ENCODE results near the gene SMIM44.

The SMIM44 gene

DNA sequence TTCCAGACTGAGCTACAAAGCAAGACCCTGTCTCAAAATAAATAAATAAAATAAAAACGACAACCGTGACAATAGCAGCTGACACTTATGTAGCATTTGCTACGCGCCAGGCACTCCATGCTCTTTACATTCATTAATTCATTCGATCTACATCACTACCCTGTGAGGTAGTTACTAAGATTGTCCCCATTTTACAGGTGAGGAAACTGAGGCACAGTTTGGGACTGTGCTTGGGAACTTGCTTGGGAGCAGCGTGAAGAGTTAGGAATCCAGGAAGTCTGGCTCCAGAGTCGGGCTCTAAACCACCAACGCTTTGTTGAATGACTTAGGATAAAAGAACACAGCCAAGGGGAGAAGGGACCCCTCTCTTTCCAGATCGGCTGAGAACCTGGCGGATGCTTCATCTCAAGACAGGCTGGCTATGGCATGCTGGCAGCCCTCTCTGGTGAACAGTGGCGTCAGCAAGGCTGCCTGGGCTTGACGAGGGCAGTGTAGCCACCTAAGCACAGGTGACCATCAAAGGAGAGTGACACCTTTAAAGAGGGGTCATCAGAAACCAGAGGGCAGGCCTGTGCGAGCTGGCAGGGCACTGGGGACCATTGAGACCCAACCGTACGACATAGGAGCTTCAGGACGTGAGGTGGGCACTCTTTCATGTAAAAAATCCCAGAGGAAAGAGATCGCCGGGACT lies 16.6 kb upstream of the SMIM44 start:
- DNase-seq, result no peak

DNA sequence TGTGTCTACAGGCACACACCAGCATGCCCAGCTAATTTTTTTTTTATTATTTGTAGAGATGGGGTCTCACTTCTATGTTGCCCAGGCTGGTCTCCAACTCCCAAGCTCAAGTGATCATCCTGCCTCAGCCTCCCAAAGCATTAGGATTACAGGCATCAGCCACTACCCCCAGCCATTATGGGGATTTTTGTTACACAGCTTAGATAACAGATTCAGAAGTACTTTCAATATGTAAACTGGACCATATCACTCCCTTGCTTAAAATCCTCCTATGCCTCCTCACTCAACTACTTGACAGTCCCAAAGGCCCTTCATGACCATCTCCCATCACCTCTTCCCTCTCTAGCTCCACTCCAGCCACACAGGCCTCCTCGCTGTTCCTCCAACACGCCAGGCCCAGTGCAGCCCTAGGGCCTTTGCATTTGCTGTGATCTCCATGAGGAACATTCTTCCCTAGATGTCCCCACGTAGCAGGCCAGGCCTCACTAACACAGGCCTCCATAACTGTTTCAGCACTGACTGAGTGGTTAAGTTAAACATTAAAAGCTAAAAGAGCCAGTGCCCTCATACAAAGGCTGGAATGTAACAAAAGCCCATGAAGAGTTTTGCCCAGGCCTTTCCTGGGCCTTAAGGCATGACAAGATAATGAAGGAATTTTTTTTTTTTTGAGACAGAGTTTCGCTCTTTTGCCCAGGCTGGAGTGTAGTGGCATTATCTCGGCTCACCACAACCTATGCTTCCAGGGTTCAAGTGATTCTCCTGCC lies 14.7 kb upstream of the SMIM44 start:
- DNase-seq, result no peak

DNA sequence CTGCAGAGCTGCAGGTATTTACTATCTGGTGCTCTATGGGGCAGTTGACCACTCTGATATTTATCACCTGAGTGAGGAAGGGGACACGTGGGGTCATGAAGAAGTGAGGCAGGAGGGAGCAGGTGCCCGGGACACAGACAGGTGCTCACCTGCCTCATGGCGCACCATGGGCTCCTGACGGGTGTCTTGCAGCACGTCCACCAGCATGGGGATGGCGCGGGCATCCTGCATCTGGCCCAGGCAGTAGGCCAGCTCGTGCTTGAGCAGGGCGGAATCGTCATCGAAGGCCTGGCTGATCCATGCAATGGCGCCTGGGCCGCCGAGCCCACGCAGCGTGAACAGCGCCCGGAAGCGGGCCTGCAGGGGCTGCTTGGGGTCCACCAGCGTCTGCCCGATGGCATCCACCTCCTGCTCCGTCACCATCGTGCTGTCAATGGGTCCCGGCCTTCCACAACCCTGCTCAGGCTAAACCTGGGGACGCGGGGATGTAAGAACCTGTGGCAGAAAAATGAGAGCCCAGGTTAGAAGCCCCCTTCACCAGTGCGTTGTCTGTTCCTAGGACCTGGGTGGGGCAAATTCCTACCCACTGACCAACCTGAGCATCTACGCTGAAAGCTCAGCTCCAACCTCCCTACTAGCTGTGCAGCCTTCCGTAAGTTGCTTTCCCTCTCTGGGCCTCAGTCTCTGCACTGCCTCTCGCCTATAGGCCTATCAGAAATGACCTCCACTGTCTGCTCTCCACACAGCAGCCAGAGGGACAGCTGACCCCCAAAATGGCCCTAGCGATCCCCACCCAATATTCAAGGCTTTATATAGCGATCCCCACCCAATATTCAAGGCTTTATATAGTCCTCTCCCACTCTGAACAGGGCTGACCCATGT lies 13.4 kb upstream of the SMIM44 start:
- DNase-seq, result no peak

DNA sequence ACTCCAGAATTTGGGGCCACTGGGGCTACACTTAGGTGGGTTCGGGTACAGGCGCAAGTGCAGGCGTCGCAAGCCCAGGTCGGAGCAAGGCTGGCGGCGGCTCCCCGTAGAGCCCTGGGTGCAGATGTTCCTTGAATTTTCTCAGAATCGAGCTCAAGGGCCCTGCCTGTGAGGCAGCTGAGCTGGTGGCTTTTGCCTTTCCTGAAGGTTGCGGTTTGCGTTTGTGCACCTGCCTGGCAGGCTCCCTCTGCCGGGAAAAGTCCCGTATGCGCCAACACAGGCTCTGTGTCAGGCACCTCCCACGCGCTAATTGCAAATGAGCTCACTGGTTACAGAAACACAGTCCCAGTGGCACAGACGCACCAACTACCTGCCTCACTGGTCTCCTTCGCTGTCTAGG lies 11.3 kb upstream of the SMIM44 start:
- no peak for DNase-seq

DNA sequence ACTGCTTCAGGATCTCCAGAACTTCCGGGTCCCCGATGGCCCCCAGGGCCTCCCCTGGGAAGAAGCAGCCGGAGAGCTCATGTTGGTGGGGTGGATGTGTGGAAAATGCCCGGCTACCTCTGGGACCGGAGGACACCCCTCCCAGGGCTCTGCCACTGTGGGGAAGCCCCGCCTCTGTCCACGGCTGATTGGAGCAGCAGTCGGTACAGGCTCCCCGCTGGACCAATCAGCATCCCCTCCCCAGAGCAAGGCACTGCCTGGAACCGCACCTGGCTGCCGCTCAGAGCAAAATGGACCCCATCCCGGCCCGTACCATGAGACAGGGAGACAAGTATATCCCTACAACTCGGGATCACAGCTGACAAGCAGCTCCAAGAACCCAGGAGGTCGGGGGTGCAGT lies 10.8 kb upstream of the SMIM44 start:
- no peak for DNase-seq

DNA sequence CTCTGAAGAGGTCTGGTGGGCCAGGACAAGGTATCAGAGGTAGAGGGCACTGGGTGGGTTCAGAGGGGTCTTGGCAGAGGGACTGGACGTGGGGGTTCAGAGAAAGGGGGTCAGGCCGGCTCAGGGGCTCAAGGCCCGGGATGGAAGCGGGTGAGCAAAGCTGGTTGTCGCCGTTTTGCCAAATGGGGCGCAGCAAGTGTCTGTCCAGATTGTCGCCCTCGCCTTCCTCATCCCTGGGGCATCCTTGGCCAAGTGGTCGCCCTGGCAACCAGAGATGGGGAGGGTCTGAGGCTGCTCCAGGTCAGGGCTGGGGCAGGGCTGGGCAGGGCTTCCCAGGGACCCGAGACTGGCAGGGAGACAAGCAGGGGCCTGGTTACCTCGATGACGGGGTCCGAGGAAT lies 10.4 kb upstream of the SMIM44 start:
- no peak for DNase-seq

DNA sequence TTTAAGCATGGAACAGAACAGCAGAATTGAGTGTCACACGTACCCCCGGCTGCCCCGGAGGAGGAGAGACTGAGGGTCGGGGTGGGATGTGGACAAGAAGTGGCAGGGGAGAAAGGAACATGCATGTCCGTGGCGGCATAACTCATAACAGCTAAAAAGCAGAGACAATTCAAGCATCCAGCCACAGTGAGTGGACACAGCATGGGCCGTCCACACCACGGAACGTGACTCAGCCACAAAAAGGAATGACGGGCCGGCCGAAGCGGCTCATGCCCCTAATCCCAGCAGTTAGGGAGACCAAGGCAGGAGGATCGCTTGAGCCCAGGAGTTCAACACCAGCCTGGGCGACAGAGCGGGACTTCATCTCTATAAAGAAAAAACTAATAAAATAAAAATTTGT lies 9.7 kb upstream of the SMIM44 start:
- no peak for DNase-seq

DNA sequence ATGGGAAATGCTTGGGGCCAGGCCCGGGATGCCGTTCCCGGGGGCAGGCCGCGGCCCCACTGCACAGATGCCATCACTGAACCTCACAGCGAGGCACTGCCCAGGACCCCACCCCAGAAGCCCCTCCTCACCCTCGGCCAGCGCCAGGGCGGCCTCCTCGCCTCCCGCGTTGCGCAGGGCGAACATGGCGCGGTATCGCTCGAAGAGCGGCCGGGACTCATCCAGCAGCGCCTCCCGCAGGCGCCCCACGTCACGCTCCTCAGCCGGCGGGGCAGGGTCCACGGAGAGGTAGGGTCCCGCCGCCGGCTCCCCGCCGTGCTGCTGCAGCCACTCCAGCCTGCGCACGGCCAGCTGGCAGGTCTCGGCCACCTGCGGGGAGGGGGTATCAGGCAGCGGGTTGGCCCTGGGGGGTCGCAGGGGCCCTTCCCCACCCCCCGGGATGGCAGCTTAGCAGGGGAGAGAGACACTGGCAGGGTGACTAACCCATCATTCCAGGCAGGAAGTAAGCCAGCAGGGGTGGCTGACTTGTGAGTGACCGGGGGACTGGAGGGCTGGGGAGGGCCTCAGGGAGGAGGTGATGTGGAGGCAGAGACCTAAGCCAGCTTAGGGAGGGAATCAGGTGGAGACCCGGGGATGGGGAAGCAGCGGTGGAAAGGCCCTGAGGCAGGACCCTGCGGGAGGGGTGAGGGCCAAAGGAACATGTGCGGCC lies 9.0 kb upstream of the SMIM44 start:
- no peak for DNase-seq

DNA sequence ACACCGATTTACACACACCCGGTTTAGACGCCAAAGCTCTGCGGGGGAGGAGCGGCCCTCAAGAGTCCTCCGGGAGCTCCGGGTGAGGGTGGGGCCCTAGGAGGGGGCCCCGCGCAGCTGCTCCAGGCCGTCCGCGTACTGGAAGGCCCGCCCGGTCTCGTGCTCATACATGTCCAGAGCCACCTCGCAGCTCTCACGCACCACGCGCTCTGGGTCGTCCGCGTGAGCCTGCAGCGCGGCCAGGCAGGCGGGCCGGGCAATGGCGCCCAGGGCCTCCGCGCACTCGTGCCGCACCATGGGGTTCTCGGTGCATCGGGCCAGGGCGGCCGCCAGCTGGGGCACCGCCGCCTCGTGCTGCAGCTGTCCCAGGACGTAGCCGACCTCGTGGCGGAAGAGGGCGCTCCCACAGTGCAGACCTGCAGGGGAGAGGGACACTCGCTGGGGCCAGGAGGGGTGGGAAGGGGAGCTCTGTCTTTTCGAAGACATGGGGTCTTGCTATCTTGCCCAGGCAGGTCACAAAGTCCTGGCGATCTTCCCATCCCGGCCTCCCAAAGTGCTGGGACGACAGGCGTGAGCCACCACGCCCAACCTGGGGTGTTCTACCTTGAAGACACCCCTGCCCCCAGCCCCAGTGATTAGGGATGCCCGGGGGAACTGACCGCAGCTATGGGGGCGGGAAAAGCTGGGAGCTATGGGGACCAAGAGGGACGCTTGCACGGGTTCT lies 8.3 kb upstream of the SMIM44 start:
- no peak for DNase-seq

DNA sequence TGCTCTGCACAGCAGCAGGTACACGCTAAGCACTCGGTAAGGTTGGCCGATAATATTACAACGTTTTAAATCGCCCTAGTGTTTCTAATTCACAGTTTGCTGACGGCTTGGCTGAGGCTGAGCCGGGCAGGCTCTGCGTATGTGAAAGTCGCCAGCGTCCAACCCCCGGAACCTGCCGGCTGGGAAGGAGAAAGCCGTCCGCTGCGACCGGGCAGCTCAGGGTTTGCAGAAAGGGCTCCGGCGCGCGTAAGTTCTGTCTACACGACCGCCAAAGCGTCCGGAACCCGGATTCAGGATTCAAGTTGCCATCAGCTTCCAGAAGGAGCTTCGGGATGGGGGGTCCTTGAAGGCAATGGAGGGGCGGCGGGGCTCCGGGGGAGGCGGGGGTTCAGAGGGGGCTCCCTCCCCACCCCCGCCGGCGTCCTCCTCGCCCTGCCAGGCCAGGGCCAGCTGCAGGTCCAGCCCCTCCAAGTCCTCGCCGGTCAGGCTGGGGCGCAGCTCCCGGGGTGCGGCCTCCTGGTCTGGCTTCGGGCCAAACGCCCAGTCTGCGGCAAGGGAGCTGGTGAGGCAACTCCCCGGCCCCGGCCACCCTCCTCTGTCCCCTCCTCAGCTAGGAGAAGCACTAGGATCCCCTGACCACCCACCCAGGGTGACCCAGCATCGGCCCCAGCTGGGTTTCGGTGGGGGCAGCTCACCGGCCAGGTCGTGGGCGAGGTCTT lies 575 bp downstream of the SMIM44 start:
- DNase-seq, result no peak

DNA sequence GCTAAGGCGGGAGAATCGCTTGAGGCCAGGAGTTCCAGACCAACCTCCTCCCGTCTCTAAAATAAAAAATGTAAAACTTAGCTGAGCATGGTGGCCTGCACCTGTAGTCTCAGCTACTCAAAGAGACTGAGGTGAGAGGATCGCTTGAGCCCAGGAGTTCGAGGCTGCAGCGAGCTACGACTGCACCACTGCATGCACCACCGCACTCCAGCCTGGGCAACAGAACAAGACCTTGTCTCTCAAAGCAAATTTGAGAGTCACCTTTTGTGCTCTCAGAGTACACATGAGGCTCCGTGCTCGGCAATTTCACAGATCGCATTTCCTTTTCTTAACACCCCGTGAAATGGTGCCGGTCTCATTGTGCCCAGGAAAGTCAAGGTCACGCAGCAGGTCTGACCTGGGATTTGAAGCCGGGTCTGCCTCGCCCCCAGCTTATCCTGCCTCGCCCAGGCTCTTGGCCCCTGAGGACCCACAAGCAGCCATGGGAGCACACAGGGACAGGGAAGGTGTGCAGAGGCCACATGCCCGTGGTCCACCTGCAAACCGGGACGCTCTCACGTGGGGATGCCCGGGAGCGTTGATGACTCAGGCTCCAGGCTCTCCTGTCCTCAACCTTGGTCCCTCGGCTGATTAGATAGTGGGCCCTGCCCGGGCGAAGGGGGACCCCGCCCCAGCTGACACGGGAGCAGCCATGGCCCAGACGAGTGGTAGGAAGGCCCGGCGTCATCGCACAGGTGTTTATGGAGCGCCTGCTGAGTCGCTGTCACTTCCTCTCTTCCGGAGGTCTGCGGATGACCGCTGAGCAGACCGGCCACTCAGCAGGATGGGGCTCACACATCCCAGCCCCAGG lies 1.8 kb downstream of the SMIM44 start:
- no peak for DNase-seq

DNA sequence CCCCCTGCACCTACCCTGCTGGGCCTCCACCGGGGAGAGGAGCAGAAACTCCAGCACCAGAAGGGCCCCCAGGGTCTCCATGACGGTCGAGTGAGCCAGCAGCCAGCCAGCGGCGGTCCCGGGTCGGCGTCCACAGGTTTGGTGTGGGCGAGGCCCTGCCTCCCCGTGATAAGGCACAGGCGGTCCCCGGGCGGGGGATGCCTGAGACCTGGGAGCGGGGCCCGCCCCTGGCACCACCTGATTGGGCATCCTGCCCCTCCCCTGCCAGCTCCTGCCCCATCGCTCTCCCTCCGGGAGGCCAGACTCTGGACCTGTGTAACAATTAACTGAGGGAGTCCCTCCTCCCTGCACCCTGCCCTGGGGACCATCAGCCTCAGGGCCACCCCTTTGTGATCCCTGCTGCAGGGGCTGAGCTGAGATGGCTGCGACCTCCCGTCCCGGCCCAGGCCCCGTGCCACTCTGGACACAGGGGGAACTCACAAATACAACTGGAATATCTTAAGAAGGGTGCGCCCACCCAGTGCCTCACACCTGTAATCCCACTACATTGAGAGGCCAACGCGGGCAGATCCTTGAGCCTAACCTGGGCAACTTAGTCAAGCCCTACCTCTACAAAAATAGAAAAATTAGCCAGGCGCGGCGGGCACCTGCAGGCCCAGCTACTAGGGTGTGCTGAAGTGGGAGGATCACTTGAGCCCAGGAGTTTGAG lies 2.7 kb downstream of the SMIM44 start, which contains the start of gene SMIM24:
SMIM24 (minus strand) TSS at position 143 of the 709 bp plus-strand sequence; CDS start at position 81, 62 bp downstream.
- DNase-seq, result no peak

DNA sequence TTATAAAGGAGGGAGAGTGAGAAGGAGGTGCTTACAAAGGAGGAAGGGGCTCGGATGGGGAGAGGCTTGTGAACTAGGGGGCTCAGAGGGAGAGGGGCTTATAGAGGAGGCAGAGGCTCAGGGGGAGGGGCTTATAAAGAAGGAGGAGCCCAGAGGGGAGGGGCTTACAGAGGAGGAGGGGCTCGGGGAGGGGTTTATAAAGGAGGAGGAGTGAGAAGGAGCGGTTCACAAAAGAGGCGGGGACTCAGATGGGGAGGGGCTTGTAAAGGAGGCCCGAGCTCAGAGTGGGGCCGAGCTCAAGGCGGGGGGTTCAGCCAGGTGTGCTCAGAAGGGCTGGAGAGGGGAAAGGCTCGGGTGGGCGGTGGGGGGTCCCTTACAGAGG lies 3.4 kb downstream of the SMIM44 start:
- no peak for DNase-seq

DNA sequence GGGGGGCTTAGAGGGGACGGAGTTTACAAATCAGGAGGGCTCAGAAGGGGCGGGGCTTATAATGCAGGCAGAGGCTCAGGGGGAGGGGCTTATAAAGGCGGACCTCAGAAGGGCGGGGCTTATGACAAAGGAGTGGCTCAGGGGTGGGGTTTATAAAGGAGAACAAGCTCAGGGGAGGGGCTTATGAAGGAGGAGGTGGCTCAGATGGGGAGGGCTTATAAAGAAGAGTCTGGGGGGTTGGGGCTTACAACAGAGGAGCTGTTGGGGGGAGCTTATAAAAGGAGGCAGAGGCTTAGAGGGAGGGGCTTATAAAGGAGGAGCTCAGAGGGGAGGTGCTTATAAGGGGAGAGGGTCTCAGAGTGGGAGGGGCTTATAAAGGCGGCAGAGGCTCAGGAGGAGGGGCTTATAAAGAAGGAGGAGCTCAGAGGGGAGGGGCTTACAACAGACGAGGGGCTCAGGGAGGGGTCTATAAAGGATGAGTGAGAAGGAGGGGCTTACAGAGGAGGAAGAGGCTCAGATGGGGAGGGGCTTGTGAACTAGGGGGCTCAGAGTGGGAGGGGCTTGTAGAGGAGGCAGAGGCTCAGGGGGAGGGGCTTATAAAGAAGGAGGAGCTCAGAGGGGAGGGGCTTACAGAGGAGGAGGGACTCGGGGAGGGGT lies 3.9 kb downstream of the SMIM44 start:
- no peak for DNase-seq

DNA sequence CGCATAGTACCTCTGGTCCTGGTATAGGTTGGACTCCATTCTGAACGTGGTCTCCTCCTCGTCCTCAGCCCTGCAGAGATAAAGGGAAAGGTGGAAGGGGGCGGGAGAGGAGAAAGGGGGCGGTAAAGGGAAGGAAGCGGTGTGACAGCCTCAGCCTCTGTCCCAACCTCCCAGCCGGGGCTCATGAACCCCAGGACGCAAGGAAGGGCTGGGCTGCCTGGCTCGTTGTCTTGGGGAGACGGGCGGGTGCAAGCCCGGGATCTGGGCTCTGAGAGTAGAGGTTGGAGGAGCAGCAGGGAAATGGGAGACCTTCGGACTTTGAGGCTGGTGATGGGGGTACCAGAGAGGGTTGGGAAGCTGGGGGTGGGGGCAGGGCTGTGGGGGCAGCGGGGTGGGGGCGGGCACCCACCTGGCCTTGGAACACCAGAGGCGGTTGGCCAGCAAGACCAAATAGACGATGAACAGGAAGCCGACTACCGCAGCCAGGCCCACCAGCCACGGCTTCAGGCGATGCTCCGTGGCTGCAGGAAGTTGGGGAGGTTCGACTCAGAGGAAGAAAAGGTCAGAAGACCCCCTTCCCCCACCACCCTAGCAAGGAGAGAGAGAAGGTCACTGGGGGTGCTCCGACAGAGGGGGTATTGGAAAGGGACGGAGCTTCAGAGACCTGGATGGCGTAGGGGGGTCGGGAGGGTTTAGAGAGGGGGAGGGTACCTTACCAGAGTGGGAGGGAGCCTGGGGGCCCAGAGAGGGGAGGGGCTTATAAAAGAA lies 4.6 kb downstream of the SMIM44 start:
- no peak for DNase-seq

DNA sequence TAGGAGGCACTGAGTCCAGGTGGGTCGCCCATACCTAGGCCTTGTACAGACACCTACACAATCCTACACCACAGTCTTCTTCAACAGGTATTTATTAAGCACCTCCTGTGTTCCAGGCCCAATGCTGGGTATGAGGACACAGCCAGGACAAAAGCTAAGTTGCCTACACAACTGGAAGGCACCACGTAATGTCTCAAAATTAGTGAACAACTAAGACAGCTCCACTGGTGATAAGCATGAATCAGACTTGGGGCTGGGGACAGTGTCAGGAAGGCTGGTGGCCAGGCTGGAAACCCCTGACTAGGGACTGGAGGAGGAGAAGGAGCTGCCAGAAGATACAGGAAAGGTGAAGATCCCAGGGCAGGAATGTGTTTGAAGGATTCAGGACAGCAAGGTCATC lies 5.3 kb downstream of the SMIM44 start:
- no peak for DNase-seq

DNA sequence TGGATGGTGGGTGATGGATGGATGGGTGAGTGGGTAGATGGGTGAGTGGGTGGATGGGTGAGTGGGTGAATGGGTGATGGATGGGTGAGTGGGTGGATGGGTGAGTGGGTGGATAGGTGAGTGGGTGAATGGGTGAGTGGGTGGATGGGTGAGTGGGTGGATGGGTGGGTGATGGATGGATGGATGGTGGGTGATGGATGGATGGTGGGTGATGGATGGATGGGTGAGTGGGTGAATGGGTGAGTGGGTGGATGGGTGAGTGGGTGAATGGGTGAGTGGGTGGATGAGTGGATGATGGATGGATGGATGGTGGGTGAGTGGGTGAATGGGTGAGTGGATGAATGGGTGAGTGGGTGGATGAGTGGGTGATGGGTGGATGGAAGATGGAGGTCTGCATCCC lies 5.7 kb downstream of the SMIM44 start:
- no peak for DNase-seq

DNA sequence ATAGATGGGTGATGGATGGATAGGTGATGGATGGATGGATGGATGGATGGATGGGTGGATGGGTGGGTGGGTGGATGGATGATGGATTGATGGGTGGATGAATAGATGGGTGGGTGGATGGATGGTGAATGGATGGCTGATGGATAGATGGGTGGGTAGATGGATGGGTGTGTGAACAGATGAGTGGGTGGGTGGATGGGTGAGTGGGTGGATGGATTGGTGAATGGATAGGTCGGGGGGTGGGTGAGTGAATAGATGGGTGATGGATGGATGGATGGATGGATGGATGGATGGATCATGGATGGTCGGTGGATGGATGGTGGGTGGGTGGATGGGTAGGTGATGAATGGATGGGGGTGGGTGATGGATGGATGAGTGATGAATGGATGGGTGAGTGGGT lies 6.4 kb downstream of the SMIM44 start:
- no peak for DNase-seq

DNA sequence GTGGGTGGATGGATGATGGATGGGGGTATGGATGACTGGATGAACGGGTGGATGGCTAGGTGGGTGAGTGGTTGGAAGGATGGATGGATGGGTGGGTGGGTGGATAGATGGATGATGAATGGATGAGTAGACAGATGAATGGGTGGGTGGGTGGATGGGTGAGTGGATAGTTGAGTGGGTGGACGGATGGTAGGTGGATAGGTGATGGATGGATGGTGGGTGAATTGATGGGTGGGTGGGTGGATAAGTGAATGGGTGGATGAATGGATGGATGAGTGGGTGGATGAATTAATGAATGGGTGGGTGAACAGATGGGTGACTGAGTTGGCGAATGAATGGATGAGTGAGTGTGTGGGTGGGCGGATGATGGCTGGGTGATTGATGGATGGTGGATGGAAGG lies 7.8 kb downstream of the SMIM44 start:
- no peak for DNase-seq

Data from amniotic stem cell (primary cell).